ENCODE measurements around the gene HSD3B7.

The HSD3B7 gene

GRCh38 chr16:30957456-30958174 is 27.4 kb upstream of the HSD3B7 start, which contains the start of gene SETD1A:
TSS of gene SETD1A (plus strand) at chr16:30957754. CDS start at chr16:30958732, 978 bp downstream.
- DNase-seq, result peak; percentile 96

GRCh38 chr16:30958175-30959079 is 26.6 kb upstream of the HSD3B7 start:
- DNase-seq, result no peak

- DNase-seq, result no peak
These were observed 23.6 kb upstream of the HSD3B7 start for GRCh38 chr16:30961384-30961783.

- no peak for DNase-seq
These were observed 21.0 kb upstream of the HSD3B7 start for GRCh38 chr16:30963925-30964511.

GRCh38 chr16:30964574-30965226 is 20.3 kb upstream of the HSD3B7 start:
- no peak for DNase-seq

- no peak for DNase-seq
These were observed 19.6 kb upstream of the HSD3B7 start for GRCh38 chr16:30965436-30965835.

GRCh38 chr16:30966033-30966619 is 18.9 kb upstream of the HSD3B7 start:
- no peak for DNase-seq

- no peak for DNase-seq
These were observed 17.2 kb upstream of the HSD3B7 start for GRCh38 chr16:30967795-30968194.

GRCh38 chr16:30969246-30969842 is 15.7 kb upstream of the HSD3B7 start:
- DNase-seq, result no peak

GRCh38 chr16:30971298-30971697 is 13.7 kb upstream of the HSD3B7 start:
- no peak for DNase-seq

- no peak for DNase-seq
These were observed 12.1 kb upstream of the HSD3B7 start for GRCh38 chr16:30972872-30973271.

- no peak for DNase-seq
These were observed 10.7 kb upstream of the HSD3B7 start for GRCh38 chr16:30974348-30974747.

- DNase-seq, result no peak
These were observed 8.5 kb upstream of the HSD3B7 start for GRCh38 chr16:30976486-30976885.

GRCh38 chr16:30977502-30977901 is 7.5 kb upstream of the HSD3B7 start:
- DNase-seq, result no peak

GRCh38 chr16:30979170-30980022 is 5.6 kb upstream of the HSD3B7 start:
- no peak for DNase-seq

- no peak for DNase-seq
These were observed 5.0 kb upstream of the HSD3B7 start for GRCh38 chr16:30980023-30980371.

- DNase-seq, result no peak
These were observed 4.6 kb upstream of the HSD3B7 start for GRCh38 chr16:30980434-30980833.

GRCh38 chr16:30980959-30981358 is 4.0 kb upstream of the HSD3B7 start:
- DNase-seq, result no peak

GRCh38 chr16:30982548-30983288 is 2.3 kb upstream of the HSD3B7 start:
- no peak for DNase-seq

- DNase-seq, result no peak
These were observed 1.6 kb upstream of the HSD3B7 start for GRCh38 chr16:30983289-30983889.
